Measurements from ENCODE around the gene NKX6-2.

DNA sequence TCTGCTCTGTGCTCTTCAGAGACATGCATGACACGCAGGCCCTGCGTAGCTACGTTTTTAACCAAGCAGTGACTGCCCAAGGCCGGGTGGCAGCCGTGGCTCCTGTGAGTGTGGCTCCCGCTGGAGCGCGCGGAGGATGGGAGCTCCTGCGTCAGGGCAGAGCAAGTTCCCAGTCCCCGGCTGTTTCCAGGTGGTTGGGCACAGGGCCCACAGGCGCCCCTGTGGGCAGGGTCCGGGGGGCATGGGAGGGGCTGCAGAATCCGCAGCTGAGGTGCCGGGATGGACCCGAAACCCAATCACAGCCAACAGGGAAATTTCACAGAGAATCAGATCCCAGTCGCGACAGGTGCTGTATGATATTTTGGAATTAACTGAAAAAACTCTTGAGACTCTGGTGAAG, 9.8 kb downstream of the NKX6-2 start:
- TF ChIP-seq CTCF (IDR thresholded peaks at IDR 0.05; ENCODE audit: low read depth, low read length), result no peak
- TF ChIP-seq, protein P1, sequence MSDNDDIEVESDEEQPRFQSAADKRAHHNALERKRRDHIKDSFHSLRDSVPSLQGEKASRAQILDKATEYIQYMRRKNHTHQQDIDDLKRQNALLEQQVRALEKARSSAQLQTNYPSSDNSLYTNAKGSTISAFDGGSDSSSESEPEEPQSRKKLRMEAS (IDR thresholded peaks at IDR 0.05; ENCODE audit: low read depth, low read length), result no peak
- no peak for TF ChIP-seq POLR2A (IDR thresholded peaks at IDR 0.05; ENCODE audit: extremely low read depth, insufficient read length)
